A549 (cell line): ENCODE data around the gene FAR1. TPM values are rescaled to one million over a fixed set of nuclear protein-coding genes. Genes with fewer than 3 reads are reported as not detected.

ENCODE experiments used
- ATAC-seq, 2 experiments: fragments of 200-7000 bp in 1 of 2; fragments of >200 bp in 1 of 2; cut with Nextera tagmentation in 1 of 2; cut with Tn5 transposase in 1 of 2; 3 replicates each; pipeline versions ENCODE4 v1.8.0 to v1.9.1; 2018 to 2020; ENCODE audit warnings: mild to moderate bottlenecking in 1 of 2, moderate library complexity in 1 of 2
- CTCF ChIA-PET: fragments of 300-600 bp; sonication (Branson Sonifier 250); formaldehyde crosslinking; extraction: SDS; loops from one replicate; lab custom pipeline; 2021; ENCODE audit warnings: antibody characterized with exemption, inconsistent platforms; lab: Yijun Ruan, JAX
- POLR2A ChIA-PET: fragments of 350-600 bp; formaldehyde crosslinking; extraction: SDS; loops from one replicate; lab custom pipeline; 2021; ENCODE audit warnings: antibody characterized with exemption, inconsistent platforms; lab: Yijun Ruan, JAX
- DNase-seq, 2 experiments: peaks; one replicate each; pipeline versions ENCODE4 v3.0.0 to v3.0.0-alpha.2; 2011 to 2016; ENCODE audit warnings: low read depth in 1 of 2, low spot score in 1 of 2
- FAIRE-seq: peaks from 2 replicates; lab custom pipeline; 2011; peaks lifted over from hg19 to GRCh38; lab: Jason Lieb, UNC
- H3K27ac ChIP-seq, 2 experiments: fragments of >200 bp; sonication (Bioruptor Twin); formaldehyde crosslinking; 3 replicates each; pipeline ENCODE4 v1.5.1; 2016 to 2017
- H3K4me1 ChIP-seq: fragments of >200 bp; sonication (Bioruptor Twin); formaldehyde crosslinking; 3 replicates; pipeline ENCODE4 v1.6.1; 2016
- H3K4me2 ChIP-seq: fragments of >200 bp; sonication (Bioruptor Twin); formaldehyde crosslinking; 3 replicates; pipeline ENCODE4 v1.6.1; 2016
- H3K4me3 ChIP-seq: fragments of >200 bp; sonication (Bioruptor Twin); formaldehyde crosslinking; 3 replicates; pipeline ENCODE4 v1.5.1; 2016
- H3K9me3 ChIP-seq: fragments of >200 bp; sonication (Bioruptor Twin); formaldehyde crosslinking; 3 replicates; pipeline ENCODE4 v1.6.1; 2016
- ATOH8 ChIP-seq: fragments of 250-450 bp; sonication (Bioruptor Pico); IDR thresholded peaks from 2 replicates; pipeline ENCODE4 v1.5.0; 2020; ENCODE audit warnings: low read depth, mild to moderate bottlenecking, moderate library complexity
- CBX8 ChIP-seq: fragments of 200-600 bp; sonication (generic); IDR thresholded peaks from 2 replicates; pipeline ENCODE4 v1.6.1; 2016
- CHD4 ChIP-seq: fragments of 200-600 bp; sonication (generic); IDR thresholded peaks from 2 replicates; pipeline ENCODE4 v1.6.1; 2016; ENCODE audit warnings: antibody characterized with exemption, mild to moderate bottlenecking, borderline replicate concordance
- E2F6 ChIP-seq: IDR thresholded peaks from 2 replicates; pipeline ENCODE4 v1.6.1; 2012; ENCODE audit warnings: low read depth, borderline replicate concordance
- EP300 ChIP-seq, 2 experiments: fragments of >200 bp; sonication (Bioruptor Twin); formaldehyde crosslinking; IDR thresholded peaks; 2 replicates in 1 of 2; 3 replicates in 1 of 2; pipeline ENCODE4 v1.6.1; 2016 to 2017
- FOXS1 ChIP-seq: fragments of 250-450 bp; sonication (Bioruptor Pico); IDR thresholded peaks from 2 replicates; pipeline ENCODE4 v1.5.0; 2020; ENCODE audit warnings: mild to moderate bottlenecking, moderate library complexity
- GATA3 ChIP-seq: IDR thresholded peaks from 2 replicates; pipeline ENCODE4 v1.6.1; 2012; ENCODE audit warnings: borderline replicate concordance
- HEYL ChIP-seq: fragments of 250-450 bp; sonication (Bioruptor Pico); IDR thresholded peaks from 2 replicates; pipeline ENCODE4 v1.8.0; 2021; ENCODE audit warnings: mild to moderate bottlenecking, moderate library complexity
- HOXA7 ChIP-seq: fragments of 250-450 bp; sonication (Bioruptor Pico); IDR thresholded peaks from 2 replicates; pipeline ENCODE4 v1.5.0; 2020; ENCODE audit warnings: mild to moderate bottlenecking, moderate library complexity
- HOXB13 ChIP-seq: fragments of 250-450 bp; sonication (Bioruptor Pico); IDR thresholded peaks from 2 replicates; pipeline ENCODE4 v1.5.0; 2020; ENCODE audit warnings: low read depth, mild to moderate bottlenecking, moderate library complexity
- JUN ChIP-seq, 2 experiments: fragments of >200 bp; sonication (Bioruptor Twin); formaldehyde crosslinking; IDR thresholded peaks; 2 replicates in 1 of 2; 3 replicates in 1 of 2; pipeline ENCODE4 v1.6.1; 2016 to 2017
- JUNB ChIP-seq: fragments of >200 bp; sonication (Bioruptor Twin); formaldehyde crosslinking; IDR thresholded peaks from 2 replicates; pipeline ENCODE4 v1.6.1; 2016
- KDM5A ChIP-seq: fragments of 200-600 bp; sonication (generic); IDR thresholded peaks from 2 replicates; pipeline ENCODE4 v1.6.1; 2016; ENCODE audit warnings: antibody characterized with exemption, mild to moderate bottlenecking
- MAFK ChIP-seq: fragments of 450-650 bp; IDR thresholded peaks from 2 replicates; pipeline ENCODE4 v1.6.1; 2014; ENCODE audit not compliant: partially characterized antibody
- MAZ ChIP-seq: fragments of 150-350 bp; IDR thresholded peaks from 2 replicates; pipeline ENCODE4 v1.6.1; 2014; ENCODE audit warnings: antibody characterized with exemption, low read depth, low read length, borderline replicate concordance
- MYC ChIP-seq: IDR thresholded peaks from 2 replicates; pipeline ENCODE4 v1.6.1; 2012; ENCODE audit warnings: mild to moderate bottlenecking, inconsistent platforms, low read length, improper control_type of control experiment, borderline replicate concordance
- NR3C1 ChIP-seq: fragments of >200 bp; sonication (Bioruptor Twin); formaldehyde crosslinking; IDR thresholded peaks from 3 replicates; pipeline ENCODE4 v1.6.1; 2017
- POLR2A ChIP-seq: IDR thresholded peaks from 2 replicates; pipeline ENCODE4 v1.6.1; 2012; ENCODE audit warnings: mild to moderate bottlenecking, low read length
- POLR2AphosphoS2 ChIP-seq: conservative IDR thresholded peaks from 2 replicates; pipeline ENCODE4 v1.6.1; 2012; ENCODE audit warnings: low read length, improper control_type of control experiment, inconsistent platforms
- RFX5 ChIP-seq: fragments of 450-650 bp; IDR thresholded peaks from 2 replicates; pipeline ENCODE4 v1.7.1; 2014; ENCODE audit warnings: antibody characterized with exemption, mild to moderate bottlenecking, moderate library complexity
- TFCP2L1 ChIP-seq: fragments of 250-450 bp; sonication (Bioruptor Pico); IDR thresholded peaks from 2 replicates; pipeline ENCODE4 v1.5.0; 2021; ENCODE audit warnings: mild to moderate bottlenecking
- USF2 ChIP-seq: fragments of 450-650 bp; IDR thresholded peaks from 2 replicates; pipeline ENCODE4 v1.6.1; 2014; ENCODE audit warnings: antibody characterized with exemption
- WGBS: methylation state at CpG from one replicate; pipeline ENCODE4 v1.1.6; 2017; ENCODE audit errors: missing lambda C conversion rate; 5-methylcytosine and 5-hydroxymethylcytosine counted together
- polyA plus RNA-seq, 4 experiments: library from polyadenylated mRNA; depleted of rRNA in 3 of 4; stranded (reverse); fragments of >200 nt; fragmentation: RNase III in 1 of 4; extraction: RNeasy Plus Mini Kit Qiagen cat#74134 plus additional on column Dnase treatment in 1 of 4; gene quantifications; 2 replicates in 3 of 4; 3 replicates in 1 of 4; pipeline ENCODE4 v1.2.3, GENCODE V29; 2011 to 2017

FAR1 gene
- polyA plus RNA-seq, 2 of the 4 experiments (the other 2 are of a cell fraction), result 41.8 to 119 TPM

- Histone ChIP-seq H3K4me1 (no peaks in the 10 kb centered on the region), H3K27ac (no peak overlapping the region), H3K9me3 (no peaks in the 10 kb centered on the region), H3K4me2 (no peak overlapping the region)
- CTCF ChIA-PET, result interaction anchor here (5.6 kb wide), 1 partner anchor 10 kb away, joined by 24 read pairs; no protein-coding TSS in a partner anchor
- POLR2A ChIA-PET, result no interaction called here
- no peak for ATAC-seq
- no peak for DNase-seq
- TF ChIP-seq GATA3, result no peak
- TF ChIP-seq, all 56 proteins: peak for 0
- 45% methylated on average over 2 of the region's 2 CpGs for WGBS
- no peak for FAIRE-seq
- no peak overlapping the region for H3K4me3 ChIP-seq
These were observed 93.2 kb downstream of the FAR1 start for GRCh38 chr11:13761716-13762115.

- FAIRE-seq (no peak), DNase-seq (no peak), ATAC-seq (no peak)
- Histone ChIP-seq H3K4me1 (no peaks in the 10 kb centered on the region), H3K4me3 (no peak overlapping the region), H3K4me2 (no peak overlapping the region), H3K27ac (no peak overlapping the region), H3K9me3 (no peaks in the 10 kb centered on the region)
- POLR2A ChIA-PET, result no interaction called here
- TF ChIP-seq FOXS1 (CRISPR knock-in tag), result no peak
- no peak for TF ChIP-seq ATOH8 (CRISPR knock-in tag)
- TF ChIP-seq MYC, result no peak
- no peak for TF ChIP-seq NR3C1
- no peak for TF ChIP-seq MAZ
- CTCF ChIA-PET, result interaction anchor here (2.7 kb wide), 1 partner anchor 10 kb away, joined by 15 read pairs; no protein-coding TSS in a partner anchor
- 57% methylated on average over 4 of the region's 4 CpGs for WGBS
These were observed 94.2 kb downstream of the FAR1 start for GRCh38 chr11:13762718-13763117.

GRCh38 chr11:13763341-13763740, 94.9 kb downstream of the FAR1 start:
- DNase-seq, result no peak
- no peak for ATAC-seq
- Histone ChIP-seq H3K4me3 (no peak overlapping the region), H3K4me1 (no peaks in the 10 kb centered on the region), H3K9me3 (no peaks in the 10 kb centered on the region), H3K4me2 (no peak overlapping the region), H3K27ac (no peak overlapping the region)
- WGBS, result 13% methylated on average over 3 of the region's 3 CpGs
- CTCF ChIA-PET, result interaction anchor here (2.7 kb wide), 1 partner anchor 9 kb away, joined by 15 read pairs; no protein-coding TSS in a partner anchor
- TF ChIP-seq KDM5A (no peak), JUN (IDR thresholded peaks at IDR 0.05) (no peak), NR3C1 (no peak), POLR2AphosphoS2 (no peak), RFX5 (no peak), CBX8 (no peak), USF2 (no peak), HOXB13 (CRISPR knock-in tag) (no peak), MAZ (no peak), CHD4 (no peak), JUNB (no peak), HEYL (CRISPR knock-in tag) (no peak), EP300 (IDR thresholded peaks at IDR 0.05) (no peak), POLR2A (no peak), E2F6 (no peak)
- POLR2A ChIA-PET, result no interaction called here
- no peak for FAIRE-seq

- 43% methylated on average over 3 of the region's 3 CpGs for WGBS
- H3K27ac ChIP-seq, result no peak overlapping the region
- TF ChIP-seq NR3C1 (no peak), MAFK (no peak), MAZ (no peak), KDM5A (no peak), TFCP2L1 (CRISPR knock-in tag) (no peak), HOXA7 (CRISPR knock-in tag) (no peak), POLR2AphosphoS2 (no peak), JUNB (no peak), GATA3 (no peak), MYC (no peak)
- no peaks in the 10 kb centered on the region for H3K9me3 ChIP-seq
- H3K4me3 ChIP-seq, result no peak overlapping the region
- POLR2A ChIA-PET, result no interaction called here
- H3K4me1 ChIP-seq, result no peaks in the 10 kb centered on the region
- no peak for DNase-seq
- no peak for FAIRE-seq
- no peak for ATAC-seq
- no peak overlapping the region for H3K4me2 ChIP-seq
- CTCF ChIA-PET, result no interaction called here
These were observed 97.4 kb downstream of the FAR1 start for GRCh38 chr11:13765886-13766285.
